ENCODE results near the gene RUNX2. TPM values are rescaled to one million over a fixed set of nuclear protein-coding genes. Genes with fewer than 3 reads are reported as not detected.

Gene RUNX2
- total and polyA plus RNA-seq, 2 of the 8 experiments (the other 6 are each of a cell fraction or from before 2014, with no cell fraction given) = 0.26 to 1.2 TPM

GRCh38 chr6:45486736-45487135 lies 158.6 kb downstream of the RUNX2 start (continued):
- TF ChIP-seq TEAD4 (IDR thresholded peaks at IDR 0.05; ENCODE audit: low read depth, low read length) (no peak), TCF12 (IDR thresholded peaks at IDR 0.05; ENCODE audit: low read depth, low read length) (no peak)
- TF ChIP-seq, protein P1, sequence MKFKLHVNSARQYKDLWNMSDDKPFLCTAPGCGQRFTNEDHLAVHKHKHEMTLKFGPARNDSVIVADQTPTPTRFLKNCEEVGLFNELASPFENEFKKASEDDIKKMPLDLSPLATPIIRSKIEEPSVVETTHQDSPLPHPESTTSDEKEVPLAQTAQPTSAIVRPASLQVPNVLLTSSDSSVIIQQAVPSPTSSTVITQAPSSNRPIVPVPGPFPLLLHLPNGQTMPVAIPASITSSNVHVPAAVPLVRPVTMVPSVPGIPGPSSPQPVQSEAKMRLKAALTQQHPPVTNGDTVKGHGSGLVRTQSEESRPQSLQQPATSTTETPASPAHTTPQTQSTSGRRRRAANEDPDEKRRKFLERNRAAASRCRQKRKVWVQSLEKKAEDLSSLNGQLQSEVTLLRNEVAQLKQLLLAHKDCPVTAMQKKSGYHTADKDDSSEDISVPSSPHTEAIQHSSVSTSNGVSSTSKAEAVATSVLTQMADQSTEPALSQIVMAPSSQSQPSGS (IDR thresholded peaks at IDR 0.05; ENCODE audit: low read length) = no peak

Measured in H1 (cell line).